K562 (cell line): ENCODE measurements around the gene PIK3C2G. TPM values are rescaled to one million over a fixed set of nuclear protein-coding genes. Genes with fewer than 3 reads are reported as not detected.

Experiments
- ATAC-seq: fragments of 200-7000 bp; cut with Tn5 transposase; 3 replicates; pipeline ENCODE4 v1.9.1; 2020; ENCODE audit warnings: moderate library complexity
- BruUV-seq: library from RNA; stranded (reverse); fragments of 400-500 nt; replicated peaks from 2 replicates; lab custom pipeline; 2021; lab: Mats Ljungman, UMichigan
- CTCF ChIA-PET: fragments of 300-600 bp; formaldehyde crosslinking; extraction: SDS; loops from one replicate; lab custom pipeline; 2021; ENCODE audit warnings: low intra/inter-chr PET ratio; lab: Yijun Ruan, JAX
- POLR2A ChIA-PET: fragments of 300-600, 350-650 bp; sonication (Branson Sonifier 250); formaldehyde crosslinking; extraction: SDS; loops from one replicate; lab custom pipeline; 2021; ENCODE audit warnings: antibody characterized with exemption, inconsistent platforms; lab: Yijun Ruan, JAX
- DNase-seq, 4 experiments: peaks; one replicate each; pipeline versions ENCODE4 v3.0.0 to v3.0.0-alpha.2; 2011 to 2018; ENCODE audit warnings: low spot score in 3 of 4, mixed read lengths in 3 of 4; ENCODE audit errors: extremely low read depth in 1 of 4
- FAIRE-seq: peaks from 2 replicates; lab custom pipeline; 2011; peaks lifted over from hg19 to GRCh38; lab: Jason Lieb, UNC
- H2AFZ ChIP-seq: 2 replicates; pipeline ENCODE4 v1.6.0; 2011; ENCODE audit warnings: low read depth, low read length, control low read depth, inconsistent platforms
- H3K27ac ChIP-seq: fragments of 200-600 bp; 3 replicates; pipeline ENCODE4 v1.8.0; 2011; ENCODE audit warnings: low read depth, mild to moderate bottlenecking, control low read depth, inconsistent platforms, low read length, moderate library complexity, mixed read lengths; ENCODE audit errors: extremely low read depth
- H3K27me3 ChIP-seq, 2 experiments: fragments of 300-600 bp in 1 of 2; 2 replicates in 1 of 2; 3 replicates in 1 of 2; pipeline versions ENCODE4 v1.6.0 to v1.8.0; 2011; ENCODE audit warnings: inconsistent platforms in 2 of 2, low read length in 2 of 2, mild to moderate bottlenecking in 1 of 2, mixed read lengths in 1 of 2, moderate library complexity in 1 of 2; ENCODE audit not compliant: control insufficient read depth in 2 of 2, insufficient read depth in 2 of 2
- H3K36me3 ChIP-seq: fragments of 300-600 bp; 3 replicates; pipeline ENCODE4 v1.8.0; 2011; ENCODE audit warnings: mild to moderate bottlenecking, low read length, inconsistent platforms; ENCODE audit not compliant: control insufficient read depth, insufficient read depth
- H3K4me1 ChIP-seq, 2 experiments: fragments of 200-600 bp in 1 of 2; replicated peaks in 1 of 2; 2 replicates in 1 of 2; 3 replicates in 1 of 2; pipeline versions ENCODE4 v1.5.1 to v1.8.0; 2011; ENCODE audit warnings: inconsistent platforms in 2 of 2, low read length in 2 of 2, mild to moderate bottlenecking in 1 of 2, mixed read lengths in 1 of 2, moderate library complexity in 1 of 2; ENCODE audit not compliant: control insufficient read depth in 2 of 2, insufficient read depth in 2 of 2
- H3K4me2 ChIP-seq: 2 replicates; pipeline ENCODE4 v1.6.1; 2011; ENCODE audit warnings: low read length, control low read depth, inconsistent platforms, mixed read lengths; ENCODE audit not compliant: insufficient read depth
- H3K4me3 ChIP-seq: fragments of 200-600 bp; sonication (generic), shearing (Covaris generic); 2 replicates; pipeline ENCODE4 v1.5.1; 2016; ENCODE audit warnings: control low read depth, inconsistent platforms
- H3K79me2 ChIP-seq: fragments of 200-600 bp; 3 replicates; pipeline ENCODE4 v1.8.0; 2011; ENCODE audit warnings: low read length, inconsistent platforms; ENCODE audit not compliant: control insufficient read depth, insufficient read depth
- H3K9ac ChIP-seq, 2 experiments: 2 replicates each; pipeline versions ENCODE4 v1.6.0 to v1.6.1; 2011; ENCODE audit warnings: low read depth in 2 of 2, low read length in 2 of 2, control low read depth in 1 of 2, inconsistent platforms in 1 of 2, mild to moderate bottlenecking in 1 of 2, mixed read lengths in 1 of 2; ENCODE audit not compliant: insufficient read depth in 1 of 2
- H3K9me1 ChIP-seq: one replicate; pipeline ENCODE4 v1.6.0; 2011; ENCODE audit warnings: inconsistent platforms, mild to moderate bottlenecking, low read length, moderate library complexity; ENCODE audit not compliant: control insufficient read depth, insufficient read depth
- H3K9me3 ChIP-seq: replicated peaks from 2 replicates; pipeline ENCODE4 v1.5.1; 2011; ENCODE audit warnings: low read depth, low read length, inconsistent platforms; ENCODE audit not compliant: control insufficient read depth, insufficient read depth
- H4K20me1 ChIP-seq: replicated peaks from 2 replicates; pipeline ENCODE4 v1.6.1; 2011; ENCODE audit warnings: low read length, inconsistent platforms, mixed read lengths; ENCODE audit not compliant: control insufficient read depth, insufficient read depth
- ATF4 ChIP-seq: fragments of 450-650 bp; formaldehyde crosslinking; IDR thresholded peaks from 2 replicates; pipeline ENCODE4 v1.4.0; 2022; ENCODE audit warnings: mild to moderate bottlenecking, moderate library complexity
- BCLAF1 ChIP-seq, 2 experiments: fragments of 450-650 bp in 1 of 2; IDR thresholded peaks; 2 replicates each; pipeline ENCODE4 v1.6.1; 2011 to 2017; ENCODE audit warnings: low read depth in 2 of 2, antibody characterized with exemption in 1 of 2, borderline replicate concordance in 1 of 2, low read length in 1 of 2, mild to moderate bottlenecking in 1 of 2, mixed read lengths in 1 of 2; ENCODE audit not compliant: control insufficient read depth in 1 of 2
- CTCF ChIP-seq, 3 experiments: IDR thresholded peaks in 2 of 3; conservative IDR thresholded peaks in 1 of 3; 2 replicates each; pipeline ENCODE4 v1.5.1; 2011 to 2012; ENCODE audit warnings: low read length in 3 of 3, mild to moderate bottlenecking in 3 of 3, control low read depth in 2 of 3, improper control_type of control experiment in 1 of 3, inconsistent platforms in 1 of 3, low read depth in 1 of 3, mixed read lengths in 1 of 3, moderate library complexity in 1 of 3; ENCODE audit not compliant: insufficient read depth in 2 of 3
- EGR1 ChIP-seq: fragments of 450-650 bp; conservative IDR thresholded peaks from 2 replicates; pipeline ENCODE4 v1.6.1; 2017; ENCODE audit warnings: mild to moderate bottlenecking
- MAX ChIP-seq: sonication (generic); formaldehyde crosslinking; IDR thresholded peaks from 2 replicates; pipeline ENCODE4 v1.9.0; 2022; ENCODE audit warnings: mild to moderate bottlenecking, missing genetic modification reagents
- MEIS2 ChIP-seq: fragments of 450-650 bp; IDR thresholded peaks from 2 replicates; pipeline ENCODE4 v1.6.1; 2014; ENCODE audit warnings: mild to moderate bottlenecking; ENCODE audit not compliant: partially characterized antibody
- NBN ChIP-seq: fragments of 450-650 bp; IDR thresholded peaks from 2 replicates; pipeline ENCODE4 v1.6.1; 2016; ENCODE audit warnings: low read depth, mild to moderate bottlenecking
- NEUROD1 ChIP-seq: fragments of 150-350 bp; IDR thresholded peaks from 2 replicates; pipeline ENCODE4 v1.6.1; 2014; ENCODE audit warnings: borderline replicate concordance, low read length, low read depth; ENCODE audit not compliant: partially characterized antibody
- RFX5 ChIP-seq: IDR thresholded peaks from 2 replicates; pipeline ENCODE4 v1.6.1; 2011; ENCODE audit warnings: low read depth, mild to moderate bottlenecking, improper control_type of control experiment, low read length
- RUNX1 ChIP-seq: sonication (generic); IDR thresholded peaks from 2 replicates; pipeline ENCODE4 v1.6.1; 2016; ENCODE audit warnings: antibody characterized with exemption, low read depth
- ZFP1 ChIP-seq: fragments of 450-650 bp; formaldehyde crosslinking; IDR thresholded peaks from 2 replicates; pipeline ENCODE4 v1.4.0; 2020; ENCODE audit warnings: mild to moderate bottlenecking, mixed read lengths
- ZNF24 ChIP-seq: fragments of 450-650 bp; IDR thresholded peaks from 2 replicates; pipeline ENCODE4 v1.6.1; 2016
- ZNF280A ChIP-seq: fragments of 450-650 bp; IDR thresholded peaks from 2 replicates; pipeline ENCODE4 v1.6.1; 2018; ENCODE audit warnings: mild to moderate bottlenecking, low read depth; ENCODE audit not compliant: partially characterized antibody
- WGBS: fragments of 100-300 bp; shearing (Covaris generic); methylation state at CpG from one replicate; pipeline ENCODE4 v1.1.6; 2016; ENCODE audit warnings: low coverage, mixed read lengths; ENCODE audit not compliant: insufficient coverage; ENCODE audit errors: missing lambda C conversion rate; 5-methylcytosine and 5-hydroxymethylcytosine counted together
- in situ Hi-C: fragments of 300-500 bp; cut with MboI; formaldehyde crosslinking; loops from 4 replicates; pipeline ENCODE4 v1.15.0; 2018; ENCODE audit warnings: inconsistent platforms, mixed read lengths
- intact Hi-C: fragments of 100-400 bp; cut with micrococcal nuclease; formaldehyde crosslinking; loops from 2 replicates; pipeline ENCODE4 v1.14.2; 2022
- polyA plus RNA-seq, 8 experiments: library from polyadenylated mRNA; depleted of rRNA in 4 of 8; stranded (reverse) in 5 of 8; unstranded in 3 of 8; fragments of >200 nt; fragmentation: Nextera tagmentation in 2 of 8; fragmentation: Illumina TruSeq in 1 of 8; extraction: Ambion mirVana in 2 of 8; extraction: Trizol in 1 of 8; gene quantifications; 2 replicates each; pipeline versions ENCODE4 v1.2.1 to v1.2.3, GENCODE V29; 2011 to 2014; ENCODE audit warnings: inconsistent platforms in 1 of 8, missing spikeins in 1 of 8
- total RNA-seq, 7 experiments: library from RNA; depleted of rRNA in 6 of 7; stranded (reverse); fragments of >200 nt in 6 of 7; fragmentation: Illumina TruSeq in 2 of 7; extraction: Trizol in 2 of 7; gene quantifications; 2 replicates each; pipeline versions ENCODE4 v1.2.1 to v1.2.3, GENCODE V29; 2011 to 2021; ENCODE audit warnings: low replicate concordance in 1 of 7

The PIK3C2G gene
- total and polyA plus RNA-seq, 9 of the 15 experiments (the other 6 are each of a cell fraction or from before 2014, with no cell fraction given): not detected

GRCh38 chr12:18658179-18658578 lies 396.9 kb downstream of the PIK3C2G start:
- H3K79me2 ChIP-seq: no peaks in the 10 kb centered on the region
- no TSS peak for BruUV-seq
- no peak overlapping the region for H2AFZ ChIP-seq
- FAIRE-seq (no peak), DNase-seq (no peak)
- H4K20me1 ChIP-seq: no peaks in the 10 kb centered on the region
- CTCF ChIA-PET: no interaction called here
- TF ChIP-seq RFX5 (no peak), ZNF280A (no peak), NBN (no peak), RUNX1 (no peak), MEIS2 (no peak), EGR1 (no peak), BCLAF1 (IDR thresholded peaks at IDR 0.05; ENCODE audit: borderline replicate concordance in 1 of 2, control insufficient read depth in 1 of 2, low read depth in 2 of 2, low read length in 1 of 2) (no peak), MAX (no peak), NEUROD1 (no peak), CTCF (IDR thresholded peaks at IDR 0.05 in 2 of 3, conservative IDR thresholded peaks at IDR 0.05 in 1 of 3; ENCODE audit: insufficient read depth in 2 of 3, low read depth in 1 of 3, low read length in 3 of 3) (no peak), ZNF24 (no peak), ATF4 (CRISPR knock-in tag) (no peak), ZFP1 (CRISPR knock-in tag) (no peak)
- TF ChIP-seq, all 486 proteins: peak for 0
- Histone ChIP-seq H3K36me3 (no peaks in the 10 kb centered on the region), H3K9ac (no peak overlapping the region), H3K27me3 (no peaks in the 10 kb centered on the region), H3K4me1 (no peaks in the 10 kb centered on the region), H3K4me2 (no peak overlapping the region), H3K27ac (no peak overlapping the region), H3K9me3 (no peaks in the 10 kb centered on the region), H3K4me3 (no peak overlapping the region), H3K9me1 (no peaks in the 10 kb centered on the region)
- 33% methylated on average over 2 of the region's 2 CpGs for WGBS
- in situ Hi-C loops: no loop called here
- ATAC-seq: no peak
- POLR2A ChIA-PET: no interaction called here
- intact Hi-C loops: no loop called here
